Muscle layer of duodenum (tissue), 2 donors: ENCODE data around the gene DOCK1.

Source experiments
- H3K27ac ChIP-seq: one replicate; pipeline ENCODE4 v1.7.0; 2013; ENCODE audit warnings: mild to moderate bottlenecking, low read length
- H3K27me3 ChIP-seq: one replicate; pipeline ENCODE4 v1.7.0; 2013; ENCODE audit warnings: low read depth, mild to moderate bottlenecking, control low read depth, low read length
- H3K36me3 ChIP-seq, 2 donors: one replicate each; pipeline ENCODE4 v1.7.0; 2013; ENCODE audit warnings: low read length in 2 of 2, control low read depth in 1 of 2, mild to moderate bottlenecking in 1 of 2; ENCODE audit not compliant: insufficient read depth in 2 of 2, control insufficient read depth in 1 of 2
- H3K4me1 ChIP-seq, 2 donors: one replicate each; pipeline ENCODE4 v1.7.0; 2013; ENCODE audit warnings: low read length in 2 of 2, mild to moderate bottlenecking in 2 of 2, control low read depth in 1 of 2, moderate library complexity in 1 of 2; ENCODE audit not compliant: insufficient read depth in 2 of 2, control insufficient read depth in 1 of 2
- H3K4me3 ChIP-seq, 2 donors: one replicate each; pipeline ENCODE4 v1.7.0; 2013; ENCODE audit warnings: low read length in 2 of 2, low read depth in 1 of 2, mild to moderate bottlenecking in 1 of 2
- H3K9me3 ChIP-seq, 2 donors: one replicate each; pipeline ENCODE4 v1.7.0; 2013; ENCODE audit warnings: low read length in 2 of 2, control low read depth in 1 of 2, mild to moderate bottlenecking in 1 of 2; ENCODE audit not compliant: control insufficient read depth in 1 of 2
- donor health status: healthy.

DOCK1 gene

DNA sequence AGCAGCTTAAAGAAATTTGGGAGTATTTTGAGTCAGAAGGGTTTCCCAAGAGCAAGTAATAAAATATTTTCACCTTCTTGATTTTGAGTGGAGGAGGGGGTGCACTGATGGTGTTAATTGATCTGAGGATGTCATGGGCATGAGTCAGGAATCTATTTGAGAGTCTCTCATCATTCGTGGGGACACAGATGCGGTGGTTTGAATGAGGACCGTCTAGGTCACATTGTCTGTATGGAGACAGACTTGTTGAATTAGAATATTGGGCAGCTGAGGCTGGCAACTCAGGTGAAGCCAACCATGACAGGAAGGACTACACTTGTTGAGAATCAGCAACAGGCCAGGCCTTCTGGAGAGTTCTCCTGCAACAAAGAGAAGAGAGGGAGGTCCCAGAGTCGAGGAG, 164.2 kb downstream of the DOCK1 start:
- Histone ChIP-seq H3K27me3 (no peaks in the 10 kb centered on the region), H3K4me3 (no peak overlapping the region), H3K4me1 (no peaks in the 10 kb centered on the region), H3K36me3 (peaks cover 6 to 63% of the 10 kb centered on the region in 2 donors), H3K9me3 (no peaks in the 10 kb centered on the region), H3K27ac (no peak overlapping the region)

DNA sequence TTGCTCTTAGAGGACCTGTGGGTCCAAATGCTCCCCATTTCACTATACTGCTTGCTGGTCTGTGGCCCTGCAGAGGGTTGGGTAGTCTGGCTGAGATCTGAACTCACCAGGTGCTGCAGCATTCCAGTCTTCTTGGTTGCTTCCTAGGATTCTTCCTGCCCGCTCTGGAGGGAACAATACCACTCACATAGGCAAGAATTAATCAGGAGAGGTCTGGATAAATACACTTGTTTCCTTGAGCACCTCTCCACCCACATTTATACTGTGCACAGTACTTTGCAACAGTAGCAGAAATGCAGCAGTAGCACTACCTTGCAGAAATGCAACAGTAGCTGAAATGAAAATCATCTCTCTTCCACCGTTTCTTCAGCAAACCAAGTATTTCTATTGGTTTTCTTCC, 165.9 kb downstream of the DOCK1 start:
- H3K9me3 ChIP-seq: no peaks in the 10 kb centered on the region
- H3K36me3 ChIP-seq: peaks cover 6 to 54% of the 10 kb centered on the region in 2 donors
- no peak overlapping the region for H3K4me3 ChIP-seq
- no peaks in the 10 kb centered on the region for H3K27me3 ChIP-seq
- H3K27ac ChIP-seq: no peak overlapping the region
- no peaks in the 10 kb centered on the region for H3K4me1 ChIP-seq

GRCh38 chr10:127073666-127074065, 168.4 kb downstream of the DOCK1 start:
- no peaks in the 10 kb centered on the region for H3K9me3 ChIP-seq
- no peak overlapping the region for H3K27ac ChIP-seq
- H3K4me3 ChIP-seq: no peak overlapping the region
- no peaks in the 10 kb centered on the region for H3K27me3 ChIP-seq
- H3K4me1 ChIP-seq: no peaks in the 10 kb centered on the region
- H3K36me3 ChIP-seq: peaks cover 7 to 38% of the 10 kb centered on the region in 2 donors

GRCh38 chr10:127079392-127079791, 174.2 kb downstream of the DOCK1 start:
- no peaks in the 10 kb centered on the region for H3K27me3 ChIP-seq
- no peak overlapping the region for H3K4me3 ChIP-seq
- H3K36me3 ChIP-seq: peaks cover 7 to 25% of the 10 kb centered on the region in 2 donors
- no peaks in the 10 kb centered on the region for H3K9me3 ChIP-seq
- H3K4me1 ChIP-seq: no peaks in the 10 kb centered on the region
- no peak overlapping the region for H3K27ac ChIP-seq

DNA sequence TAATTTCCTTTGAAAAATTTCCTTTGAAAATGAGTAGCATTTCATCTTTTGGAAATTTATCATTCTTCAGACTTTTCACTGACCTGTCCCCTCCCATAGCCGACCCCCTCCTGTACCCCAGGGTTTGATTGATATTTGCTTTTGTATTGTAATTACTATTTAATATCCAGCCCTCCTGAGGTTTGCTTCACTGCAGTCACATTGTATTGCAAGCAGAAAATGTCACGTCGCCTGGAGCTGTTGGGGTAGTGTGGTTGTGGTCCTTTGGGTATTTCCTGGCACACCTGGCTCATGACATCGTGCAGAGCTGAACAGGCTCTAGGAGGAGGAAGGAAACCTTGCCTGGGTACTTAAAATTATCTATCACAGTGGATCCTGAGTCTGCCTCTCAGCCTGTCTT, 175.1 kb downstream of the DOCK1 start:
- no peaks in the 10 kb centered on the region for H3K4me1 ChIP-seq
- H3K27ac ChIP-seq: no peak overlapping the region
- H3K4me3 ChIP-seq: no peak overlapping the region
- no peaks in the 10 kb centered on the region for H3K9me3 ChIP-seq
- peaks cover 7 to 25% of the 10 kb centered on the region in 2 donors for H3K36me3 ChIP-seq
- H3K27me3 ChIP-seq: no peaks in the 10 kb centered on the region

DNA sequence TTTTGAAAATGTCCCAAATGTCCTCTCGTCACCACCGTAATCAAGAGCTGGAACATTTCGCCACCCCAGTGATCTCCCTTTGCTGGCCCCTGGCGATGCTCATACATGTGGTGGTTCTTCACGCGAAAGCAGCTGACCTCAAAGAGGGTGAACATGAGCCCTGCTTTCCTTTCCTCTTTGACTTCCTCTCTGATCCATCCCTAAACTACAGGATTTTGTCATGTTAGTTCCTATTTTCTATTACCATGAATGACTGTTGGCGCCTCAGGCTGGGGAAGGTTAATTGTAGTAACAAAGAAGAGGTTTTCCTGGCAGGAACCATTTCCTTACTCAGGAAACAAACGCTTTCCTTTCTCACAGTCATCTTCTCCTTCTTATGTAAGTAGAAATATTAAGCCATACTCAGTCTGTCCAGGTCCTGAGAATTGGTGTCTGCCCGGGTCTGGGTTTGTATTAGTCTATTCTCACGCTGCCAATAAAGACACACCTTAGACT, 176.7 kb downstream of the DOCK1 start:
- H3K9me3 ChIP-seq: no peaks in the 10 kb centered on the region
- no peaks in the 10 kb centered on the region for H3K27me3 ChIP-seq
- H3K4me1 ChIP-seq: no peaks in the 10 kb centered on the region
- no peak overlapping the region for H3K27ac ChIP-seq
- peaks cover 7 to 24% of the 10 kb centered on the region in 2 donors for H3K36me3 ChIP-seq
- no peak overlapping the region for H3K4me3 ChIP-seq

- no peaks in the 10 kb centered on the region for H3K4me1 ChIP-seq
- H3K36me3 ChIP-seq: peaks cover 7 to 19% of the 10 kb centered on the region in 2 donors
- no peaks in the 10 kb centered on the region for H3K27me3 ChIP-seq
- H3K4me3 ChIP-seq: no peak overlapping the region
- H3K9me3 ChIP-seq: no peaks in the 10 kb centered on the region
- no peak overlapping the region for H3K27ac ChIP-seq
These were observed 177.4 kb downstream of the DOCK1 start for GRCh38 chr10:127082651-127083050.

GRCh38 chr10:127085957-127086356, 180.7 kb downstream of the DOCK1 start:
- no peaks in the 10 kb centered on the region for H3K27me3 ChIP-seq
- H3K27ac ChIP-seq: no peak overlapping the region
- H3K4me3 ChIP-seq: no peak overlapping the region
- H3K4me1 ChIP-seq: no peaks in the 10 kb centered on the region
- peaks cover 0 to 11% of the 10 kb centered on the region in 2 donors for H3K36me3 ChIP-seq
- no peaks in the 10 kb centered on the region for H3K9me3 ChIP-seq

DNA sequence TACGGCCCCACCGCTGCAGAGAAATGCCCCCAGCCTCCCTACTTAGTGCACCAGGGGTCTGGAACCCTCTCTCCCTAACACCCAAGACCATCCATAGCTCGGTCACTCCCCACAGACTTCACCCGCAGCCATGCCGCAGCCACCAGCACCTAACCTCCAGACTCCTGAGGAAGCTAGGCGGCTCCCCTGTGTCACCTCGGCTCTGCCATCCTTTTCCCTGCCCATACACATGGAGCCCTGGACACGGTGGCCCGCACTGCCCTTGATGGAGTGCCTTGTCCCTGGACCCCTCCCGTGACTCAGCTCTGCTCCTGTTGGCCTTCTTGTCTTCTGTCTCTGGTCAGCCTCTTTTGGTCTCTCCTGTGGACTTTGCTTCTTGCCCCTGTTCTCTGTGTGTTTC, 183.7 kb downstream of the DOCK1 start:
- no peaks in the 10 kb centered on the region for H3K27me3 ChIP-seq
- no peaks in the 10 kb centered on the region for H3K4me1 ChIP-seq
- H3K4me3 ChIP-seq: no peak overlapping the region
- H3K36me3 ChIP-seq: peaks cover 0 to 9% of the 10 kb centered on the region in 2 donors
- no peaks in the 10 kb centered on the region for H3K9me3 ChIP-seq
- no peak overlapping the region for H3K27ac ChIP-seq

DNA sequence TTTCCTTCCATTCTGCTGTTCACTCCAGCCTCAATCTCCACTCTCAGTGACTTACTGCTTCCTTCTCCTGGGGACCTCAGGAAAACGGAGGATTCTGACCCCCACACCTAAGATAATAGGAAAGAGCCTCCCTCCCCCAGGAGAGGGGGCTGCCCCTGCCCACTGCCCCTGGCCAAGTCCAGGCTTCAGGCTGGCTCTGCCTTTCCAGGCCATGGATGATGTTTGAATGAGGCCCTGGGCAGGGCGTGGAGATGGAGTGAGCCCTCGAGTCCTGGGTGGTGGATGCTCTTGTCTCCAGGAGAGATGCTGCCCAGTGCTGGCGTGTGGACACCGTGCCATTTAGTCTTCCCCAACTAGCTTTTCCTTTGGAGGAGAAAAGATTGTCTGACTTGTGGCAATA, 184.2 kb downstream of the DOCK1 start:
- Histone ChIP-seq H3K4me1 (no peaks in the 10 kb centered on the region), H3K36me3 (peaks cover 0 to 9% of the 10 kb centered on the region in 2 donors)

GRCh38 chr10:127090138-127090537, 184.9 kb downstream of the DOCK1 start:
- Histone ChIP-seq H3K27me3 (no peaks in the 10 kb centered on the region), H3K4me3 (no peak overlapping the region), H3K9me3 (no peaks in the 10 kb centered on the region), H3K36me3 (peaks cover 0 to 11% of the 10 kb centered on the region in 2 donors), H3K4me1 (no peaks in the 10 kb centered on the region), H3K27ac (no peak overlapping the region)

More for the DNA sequence above, 184.2 kb downstream of the DOCK1 start:
- no peak overlapping the region for H3K4me3 ChIP-seq
- no peaks in the 10 kb centered on the region for H3K27me3 ChIP-seq
- no peaks in the 10 kb centered on the region for H3K9me3 ChIP-seq
- H3K27ac ChIP-seq: no peak overlapping the region

DNA sequence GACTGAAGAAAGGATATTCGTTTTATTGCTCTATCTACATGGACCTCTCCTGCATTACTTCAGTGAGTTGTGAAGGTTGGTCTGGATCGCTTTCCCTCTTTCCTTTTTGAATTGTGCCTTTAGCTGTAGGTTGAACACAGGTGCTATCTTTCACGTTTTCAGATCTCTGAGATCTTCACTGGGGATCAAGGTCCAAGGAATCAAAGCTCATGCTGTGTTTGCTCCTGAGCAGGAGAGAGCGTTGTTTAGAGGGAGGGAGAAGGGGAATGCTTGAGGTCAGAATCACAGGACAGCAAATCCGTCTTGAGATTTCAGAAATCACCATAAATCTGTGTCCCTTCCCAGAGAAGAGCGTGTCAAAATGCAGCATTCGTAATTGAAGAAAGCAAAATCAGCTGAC, 186.1 kb downstream of the DOCK1 start:
- H3K4me1 ChIP-seq: no peaks in the 10 kb centered on the region
- H3K27ac ChIP-seq: no peak overlapping the region

More for the DNA sequence above, 186.1 kb downstream of the DOCK1 start:
- H3K27me3 ChIP-seq: no peaks in the 10 kb centered on the region
- H3K9me3 ChIP-seq: no peaks in the 10 kb centered on the region
- H3K36me3 ChIP-seq: peaks cover 0 to 8% of the 10 kb centered on the region in 2 donors
- no peak overlapping the region for H3K4me3 ChIP-seq
